GM18502 (cell line): ENCODE data around the gene NCOR2.

Source experiments
- ATAC-seq: cut with Tn5 transposase; IDR thresholded peaks from one replicate; pipeline ENCODE4 v1.9.1; 2021; ENCODE audit warnings: mild to moderate bottlenecking; ENCODE audit not compliant: unreplicated experiment, poor library complexity

NCOR2 gene

GRCh38 chr12:124562796-124563181, 4.6 kb downstream of the NCOR2 start:
- no peak for ATAC-seq

DNA sequence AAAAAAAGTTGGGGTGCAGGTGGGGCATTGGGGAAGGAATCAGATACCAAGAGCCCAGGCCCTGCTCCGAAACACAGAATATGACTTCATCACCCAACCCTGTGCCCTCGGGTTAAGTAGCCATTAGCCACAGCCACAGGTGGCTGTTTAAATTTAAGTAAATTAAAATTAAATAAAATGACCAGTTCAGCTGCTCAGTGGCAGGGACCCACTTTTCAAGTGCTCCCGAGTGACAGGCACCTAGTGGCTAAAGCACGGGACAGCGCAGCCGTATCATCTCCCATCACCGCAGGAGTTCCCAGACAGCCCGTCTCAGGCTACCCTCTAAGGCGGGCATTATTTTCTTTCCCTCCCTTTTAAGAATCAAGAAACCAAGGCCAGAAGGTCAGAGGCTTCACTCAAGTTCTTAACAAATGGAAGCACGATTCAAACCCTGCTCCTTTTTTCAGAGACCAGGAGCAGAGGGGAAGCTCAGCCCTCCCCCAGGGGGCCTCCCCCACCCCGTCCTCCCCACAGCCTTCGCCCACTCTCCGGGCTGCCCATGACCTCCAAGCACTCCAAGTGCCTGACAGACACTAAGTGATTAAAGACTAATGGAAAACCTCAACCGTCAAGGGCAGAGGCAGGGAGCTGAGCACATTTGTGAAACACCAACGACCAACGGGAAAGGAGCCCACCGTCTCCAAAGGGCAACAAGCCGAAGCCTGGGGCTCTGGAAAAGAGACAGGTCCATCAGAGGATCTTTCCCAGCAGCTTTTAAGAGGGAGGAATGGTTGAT, 5.2 kb downstream of the NCOR2 start:
- ATAC-seq: no peak

- no peak for ATAC-seq
Measured at GRCh38 chr12:124561231-124561630, 6.2 kb downstream of the NCOR2 start.

DNA sequence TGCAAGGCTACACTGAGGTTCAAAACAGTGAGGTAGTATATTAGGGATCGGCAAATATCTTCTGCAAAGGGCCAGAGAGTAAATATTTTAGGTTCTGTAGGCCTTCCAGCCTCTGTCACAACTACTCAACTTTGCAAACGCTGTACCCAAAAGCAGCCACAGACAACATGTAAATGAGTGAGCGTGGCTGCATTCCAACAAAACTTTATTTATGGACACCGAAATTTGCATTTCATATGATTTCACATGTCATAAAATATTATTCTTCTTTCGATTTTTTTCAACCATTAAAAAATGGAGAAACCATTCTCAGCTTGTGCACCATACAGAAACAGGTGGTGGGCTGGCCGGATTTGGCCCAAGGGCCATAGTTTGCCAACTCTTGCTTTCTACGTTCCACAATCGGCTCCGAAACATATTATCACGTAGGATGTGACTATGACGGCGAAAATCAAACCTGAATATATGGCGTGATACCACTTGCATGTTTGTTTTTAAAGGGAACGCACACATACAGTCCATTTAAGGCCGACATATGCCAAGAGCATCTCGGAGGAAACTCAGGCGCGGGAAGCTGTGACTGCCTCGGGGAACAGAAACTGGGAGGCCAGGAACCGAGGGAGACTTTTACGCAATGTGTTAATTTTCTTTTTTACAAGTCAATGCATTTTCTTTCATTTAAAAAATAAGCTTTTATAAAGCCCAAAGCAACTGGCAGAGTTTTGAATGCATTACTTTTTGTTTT, 7.1 kb downstream of the NCOR2 start:
- no peak for ATAC-seq

- ATAC-seq: no peak
Measured at GRCh38 chr12:124559182-124560017, 8.0 kb downstream of the NCOR2 start.

DNA sequence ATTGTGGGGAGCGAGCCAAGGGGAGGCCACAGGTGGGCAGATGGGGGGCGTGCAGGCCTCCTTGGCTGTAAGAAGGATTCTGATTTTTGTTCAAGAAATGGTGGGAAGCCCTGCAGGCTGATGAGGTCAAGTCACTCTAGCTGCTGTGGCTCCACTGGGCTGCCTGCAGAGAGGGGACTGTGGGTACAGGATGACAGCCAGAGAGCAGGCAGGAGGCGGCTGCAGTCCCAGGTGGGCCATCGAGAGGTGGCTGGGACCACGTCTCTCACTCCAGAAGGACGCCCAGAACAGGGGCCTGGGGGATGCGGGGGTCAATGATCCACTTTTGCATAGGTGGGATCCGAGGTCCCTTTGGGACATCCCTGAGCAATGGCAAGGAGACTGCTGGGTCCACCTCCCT, 9.1 kb downstream of the NCOR2 start:
- no peak for ATAC-seq

DNA sequence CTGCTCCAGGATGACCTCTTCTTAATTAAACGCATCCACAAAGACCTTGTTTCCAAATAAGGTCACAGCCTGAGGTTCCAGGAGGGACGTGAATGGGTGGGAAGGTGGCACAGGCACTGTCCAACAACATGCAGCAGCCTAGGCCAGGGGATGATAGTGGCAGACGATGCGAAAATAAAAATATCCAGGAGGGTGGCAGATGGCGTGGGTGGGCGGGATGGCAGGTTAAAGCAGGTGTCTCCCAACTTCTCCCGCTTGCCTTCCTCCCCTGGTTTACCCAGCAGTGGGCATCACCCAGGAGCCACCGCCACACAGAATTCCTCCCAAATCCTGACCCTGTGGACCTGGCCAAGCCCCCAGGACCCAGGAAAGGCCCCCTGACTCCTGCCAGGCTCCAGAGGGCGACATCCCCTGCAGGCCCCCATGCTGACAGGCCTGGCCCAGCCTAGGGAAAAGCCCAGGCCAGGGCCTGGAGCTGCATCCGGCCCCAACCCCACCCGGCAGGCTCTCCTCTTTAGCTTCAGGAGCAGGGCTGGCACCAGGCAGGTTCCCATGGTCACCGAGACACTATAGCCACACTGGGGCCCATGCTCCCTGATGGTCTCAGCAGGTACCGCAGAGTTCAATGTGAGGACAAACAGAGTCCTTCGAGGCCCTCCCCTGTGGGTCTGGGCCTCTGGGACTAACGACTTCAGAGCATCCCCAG, 9.7 kb downstream of the NCOR2 start:
- ATAC-seq: no peak

DNA sequence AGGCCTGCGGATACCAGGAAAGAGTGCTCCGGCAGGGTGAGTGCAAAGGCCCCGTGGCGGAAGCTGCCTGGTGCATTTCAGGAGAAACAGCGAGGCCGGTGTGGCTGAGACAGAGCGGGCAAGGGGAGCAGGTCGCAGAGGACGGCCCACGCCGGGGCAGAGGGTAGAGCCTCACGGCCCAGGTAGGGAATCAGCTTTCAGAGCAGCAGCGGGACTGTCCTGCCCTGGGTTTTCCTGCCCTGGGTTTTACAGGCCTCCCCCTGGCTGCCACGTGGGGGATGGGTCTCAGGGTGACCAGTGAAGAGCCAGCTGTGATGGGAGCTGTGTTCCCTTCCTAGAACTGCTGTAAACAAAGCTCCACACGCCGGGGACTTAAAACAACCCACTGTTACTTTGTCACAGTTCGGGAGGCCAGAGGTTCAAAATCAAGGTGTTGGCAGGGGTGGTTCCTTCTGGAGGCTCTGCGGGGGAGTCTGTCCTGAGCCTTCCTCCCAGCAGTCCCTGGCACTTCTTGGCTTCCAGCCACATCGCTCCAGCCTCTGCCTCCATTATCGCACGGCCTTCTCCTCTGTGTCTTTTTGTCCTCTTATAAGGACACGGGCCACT, 10.4 kb downstream of the NCOR2 start:
- no peak for ATAC-seq

GRCh38 chr12:124556074-124556466, 11.3 kb downstream of the NCOR2 start:
- no peak for ATAC-seq

GRCh38 chr12:124555168-124556073, 12.0 kb downstream of the NCOR2 start:
- ATAC-seq: no peak

DNA sequence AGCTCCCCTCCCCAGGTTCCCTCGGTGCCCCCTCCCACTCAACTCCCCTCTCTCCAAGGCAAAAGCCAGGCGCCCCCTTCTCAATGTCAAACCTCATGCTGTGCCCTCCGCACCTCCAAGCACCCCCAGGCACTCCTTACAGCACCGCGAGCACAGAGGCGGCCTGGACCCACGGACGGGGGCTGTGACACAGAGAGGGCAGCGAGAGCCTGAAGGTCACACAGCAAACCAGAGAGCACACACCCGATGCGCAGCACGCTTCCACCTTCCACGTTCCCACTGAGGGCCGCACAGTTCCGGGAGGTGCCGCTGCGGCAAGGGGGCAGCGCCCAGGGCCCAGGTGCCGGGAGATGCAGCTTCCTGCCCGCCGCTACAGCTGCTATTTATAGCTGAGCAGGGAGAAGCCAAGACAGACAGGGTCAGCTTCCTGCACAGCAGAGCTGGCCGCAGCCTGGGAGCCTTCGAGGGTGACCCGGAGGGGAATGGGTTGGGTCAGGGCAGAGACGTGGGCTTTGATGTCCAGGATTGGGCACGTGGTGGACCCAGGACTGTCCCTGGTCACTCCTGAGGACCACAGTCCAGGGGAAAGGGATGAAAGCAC, 12.9 kb downstream of the NCOR2 start:
- no peak for ATAC-seq

DNA sequence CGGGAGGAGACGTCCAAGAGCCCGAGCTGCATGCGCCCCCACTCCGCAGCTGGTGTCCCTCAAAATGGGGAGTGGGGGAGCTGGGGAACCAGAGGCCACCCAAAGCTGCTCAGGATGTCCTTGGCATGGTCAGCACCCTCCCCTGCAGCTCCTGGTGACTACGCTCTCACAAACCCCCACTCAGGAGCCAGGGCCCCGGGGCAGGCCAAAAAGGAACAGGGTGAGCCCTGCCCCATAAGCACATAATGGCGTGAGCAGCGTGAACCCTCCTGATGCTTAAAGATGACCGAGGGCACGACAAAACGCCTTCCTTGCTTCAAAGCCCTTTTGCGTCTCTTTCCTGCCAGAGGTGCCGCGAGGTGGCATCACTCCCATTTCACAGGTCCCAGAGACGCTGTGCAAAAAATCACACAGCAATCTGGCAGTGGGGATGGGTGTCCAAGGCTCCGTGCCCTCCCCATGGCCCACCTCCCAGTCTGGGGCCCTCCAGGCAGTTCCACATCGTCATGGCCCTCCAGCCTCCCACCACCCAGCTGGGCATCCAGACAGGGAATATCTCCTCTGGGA, 13.5 kb downstream of the NCOR2 start:
- no peak for ATAC-seq

DNA sequence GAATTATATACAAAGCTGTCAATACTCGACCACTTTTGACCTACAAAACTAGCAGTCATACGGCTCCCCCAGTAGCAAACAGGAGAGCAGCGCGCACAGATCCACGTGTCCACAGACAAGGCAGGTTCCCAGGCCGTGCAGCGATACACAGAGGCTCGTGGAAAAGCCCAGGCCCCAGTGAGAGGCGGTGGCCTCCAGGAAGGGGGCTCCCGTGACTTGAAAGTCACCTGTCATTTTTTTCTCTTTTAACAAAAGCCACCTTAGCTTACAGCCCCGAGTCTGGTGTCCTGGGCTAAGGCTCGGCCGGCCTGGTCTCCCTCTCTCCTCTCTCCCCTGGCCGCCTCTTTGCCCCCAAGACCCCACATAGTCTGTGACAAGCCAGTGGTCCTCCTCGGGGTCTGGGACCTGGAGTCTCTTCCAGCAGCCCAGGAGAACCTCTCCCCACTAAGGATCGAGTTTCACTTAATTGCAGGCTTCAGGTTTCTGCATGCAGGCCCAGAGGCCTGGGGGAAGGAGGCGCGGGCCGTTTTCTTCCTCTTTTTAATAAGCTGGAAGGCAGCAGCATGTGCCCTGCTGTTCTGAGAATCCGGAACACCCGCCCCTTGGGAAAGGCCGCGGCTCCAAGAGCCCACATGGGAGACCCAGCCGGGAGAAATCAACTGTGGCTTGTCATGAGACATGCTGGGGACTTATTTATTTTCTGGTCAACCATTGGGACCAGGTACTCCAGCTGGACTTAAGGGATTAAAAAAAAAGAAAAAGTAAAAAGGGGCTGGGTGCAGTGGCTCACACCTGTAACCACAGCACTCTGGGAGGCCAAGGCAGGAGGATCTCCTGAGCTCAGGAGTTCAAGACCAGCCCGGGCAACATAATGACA, 15.9 kb downstream of the NCOR2 start:
- no peak for ATAC-seq

GRCh38 chr12:124550123-124551089, 17.0 kb downstream of the NCOR2 start:
- no peak for ATAC-seq

DNA sequence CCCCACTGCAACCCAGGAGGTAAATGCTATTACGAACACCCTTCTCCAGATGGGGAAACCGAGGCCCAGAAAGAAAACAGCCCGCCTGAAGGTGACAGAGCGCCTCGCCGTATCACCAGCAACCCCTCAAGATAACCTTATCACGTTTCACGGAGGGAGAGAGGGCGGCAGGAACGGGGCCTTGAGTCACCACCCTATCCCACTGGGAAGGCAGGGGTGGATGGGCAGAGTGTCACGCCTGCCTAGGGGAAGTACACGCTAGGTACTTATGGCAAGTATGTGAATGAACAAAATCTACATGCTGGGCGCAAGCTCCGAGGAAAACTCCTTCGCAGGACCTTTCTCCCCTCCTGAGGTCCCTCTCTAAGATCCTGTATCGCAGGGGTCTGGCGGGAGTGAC, 17.8 kb downstream of the NCOR2 start:
- no peak for ATAC-seq

DNA sequence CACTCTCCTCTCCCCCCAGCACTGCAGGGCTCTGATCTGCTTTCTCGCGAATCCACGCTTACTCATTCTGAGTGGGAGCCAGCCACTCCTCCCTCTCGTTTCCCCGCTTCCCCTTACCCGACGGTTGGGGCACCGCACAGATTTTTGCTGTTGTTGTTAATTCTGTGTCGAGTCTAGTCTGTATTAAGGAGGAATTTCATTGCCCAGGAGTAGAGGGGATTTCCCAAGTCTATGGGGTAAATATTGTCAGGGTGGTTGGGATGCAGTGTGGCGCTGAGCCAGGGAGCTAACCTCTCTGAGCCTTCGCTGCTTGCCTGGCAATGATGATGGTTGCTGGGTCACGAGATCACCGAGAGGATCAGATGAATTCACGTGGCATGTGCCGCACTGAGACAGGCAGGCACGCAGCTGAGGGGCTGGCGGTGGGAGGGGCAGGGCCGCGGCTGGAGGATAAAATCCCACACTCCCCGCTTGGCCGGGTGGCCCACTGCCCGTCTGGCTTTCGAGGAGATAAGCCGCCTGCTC, 18.5 kb downstream of the NCOR2 start:
- ATAC-seq: no peak
